ENCODE measurements around the gene CDH2.
"Not testable (repeated sequence)": the region's sequence is repeated elsewhere in the genome, so short reads cannot be mapped to it uniquely, and the experiment has no call there.

CDH2 gene

GRCh38 chr18:27976806-27977408 lies 200.0 kb downstream of the CDH2 start:
- no peak for DNase-seq

- DNase-seq = no peak
These were observed 206.6 kb downstream of the CDH2 start for GRCh38 chr18:27970321-27970720.

GRCh38 chr18:27969206-27969605 lies 207.7 kb downstream of the CDH2 start:
- DNase-seq = no peak

GRCh38 chr18:27967913-27968824 lies 208.8 kb downstream of the CDH2 start:
- no peak for DNase-seq

GRCh38 chr18:27966881-27967280 lies 210.0 kb downstream of the CDH2 start:
- DNase-seq = no peak

- DNase-seq = no peak
These were observed 212.1 kb downstream of the CDH2 start for GRCh38 chr18:27964811-27965210.

- DNase-seq = no peak
These were observed 217.8 kb downstream of the CDH2 start for GRCh38 chr18:27959101-27959500.

- DNase-seq = no peak
These were observed 220.8 kb downstream of the CDH2 start for GRCh38 chr18:27956001-27956640.

- DNase-seq = no peak
These were observed 222.7 kb downstream of the CDH2 start for GRCh38 chr18:27954226-27954625.

GRCh38 chr18:27952741-27953140 lies 224.2 kb downstream of the CDH2 start:
- DNase-seq = no peak

GRCh38 chr18:27950648-27951228 lies 226.2 kb downstream of the CDH2 start:
- no peak for DNase-seq

- DNase-seq = no peak
These were observed 227.9 kb downstream of the CDH2 start for GRCh38 chr18:27948986-27949385.

- DNase-seq = no peak
These were observed 234.2 kb downstream of the CDH2 start for GRCh38 chr18:27942706-27943105.

GRCh38 chr18:27931535-27931934 lies 245.4 kb downstream of the CDH2 start:
- no peak for DNase-seq

GRCh38 chr18:27922780-27923179 lies 254.2 kb downstream of the CDH2 start:
- DNase-seq = no peak

GRCh38 chr18:27921904-27922751 lies 254.8 kb downstream of the CDH2 start:
- DNase-seq = no peak

- no peak for DNase-seq
These were observed 255.5 kb downstream of the CDH2 start for GRCh38 chr18:27921392-27921791.

GRCh38 chr18:27920836-27921235 lies 256.1 kb downstream of the CDH2 start:
- DNase-seq = no peak

GRCh38 chr18:27906189-27906588 lies 270.7 kb downstream of the CDH2 start:
- DNase-seq = not testable (repeated sequence)

GRCh38 chr18:27903906-27904305 lies 273.0 kb downstream of the CDH2 start:
- DNase-seq = no peak

GRCh38 chr18:27901424-27902226 lies 275.3 kb downstream of the CDH2 start:
- no peak for DNase-seq
